Measurements from ENCODE around the gene TACC3.

DNA sequence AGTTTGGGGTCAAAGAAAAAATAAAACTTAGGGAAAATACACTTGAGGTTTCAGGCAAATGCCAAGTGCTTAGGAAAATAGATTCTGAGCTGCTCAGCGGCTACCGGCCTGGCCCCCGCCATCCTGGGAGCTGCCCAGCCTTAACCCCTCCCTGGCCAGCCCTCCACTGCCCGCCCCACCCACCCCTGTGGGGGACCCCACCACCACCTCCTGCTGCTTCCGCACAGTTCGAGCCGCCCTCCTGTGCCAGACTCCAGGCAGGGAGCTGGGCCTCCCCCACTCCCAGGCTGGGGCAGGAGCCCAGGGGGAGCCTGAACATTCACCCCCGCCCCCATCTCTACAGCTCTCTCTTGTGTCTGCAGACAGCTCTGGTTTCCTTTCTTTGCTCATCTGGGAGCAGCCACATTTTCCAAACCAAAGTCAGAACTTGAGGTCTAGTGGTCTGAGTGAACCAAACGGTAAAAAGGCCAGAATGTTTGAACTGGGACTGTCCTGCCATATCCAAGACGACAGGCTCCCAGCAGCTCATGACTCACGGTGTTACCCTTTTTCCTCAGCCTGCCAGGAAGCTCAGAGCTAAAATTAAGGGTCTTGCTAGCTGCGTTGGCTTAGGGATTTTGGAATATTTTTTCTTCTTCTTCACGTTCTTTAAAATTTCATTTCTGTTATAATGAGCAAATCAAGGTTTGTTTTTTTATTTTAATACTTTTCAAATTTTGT is 67.1 kb downstream of the TACC3 start:
- TF ChIP-seq, protein P1, sequence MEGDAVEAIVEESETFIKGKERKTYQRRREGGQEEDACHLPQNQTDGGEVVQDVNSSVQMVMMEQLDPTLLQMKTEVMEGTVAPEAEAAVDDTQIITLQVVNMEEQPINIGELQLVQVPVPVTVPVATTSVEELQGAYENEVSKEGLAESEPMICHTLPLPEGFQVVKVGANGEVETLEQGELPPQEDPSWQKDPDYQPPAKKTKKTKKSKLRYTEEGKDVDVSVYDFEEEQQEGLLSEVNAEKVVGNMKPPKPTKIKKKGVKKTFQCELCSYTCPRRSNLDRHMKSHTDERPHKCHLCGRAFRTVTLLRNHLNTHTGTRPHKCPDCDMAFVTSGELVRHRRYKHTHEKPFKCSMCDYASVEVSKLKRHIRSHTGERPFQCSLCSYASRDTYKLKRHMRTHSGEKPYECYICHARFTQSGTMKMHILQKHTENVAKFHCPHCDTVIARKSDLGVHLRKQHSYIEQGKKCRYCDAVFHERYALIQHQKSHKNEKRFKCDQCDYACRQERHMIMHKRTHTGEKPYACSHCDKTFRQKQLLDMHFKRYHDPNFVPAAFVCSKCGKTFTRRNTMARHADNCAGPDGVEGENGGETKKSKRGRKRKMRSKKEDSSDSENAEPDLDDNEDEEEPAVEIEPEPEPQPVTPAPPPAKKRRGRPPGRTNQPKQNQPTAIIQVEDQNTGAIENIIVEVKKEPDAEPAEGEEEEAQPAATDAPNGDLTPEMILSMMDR (IDR thresholded peaks at IDR 0.05) = no peak
- no peak for TF ChIP-seq ZFX (IDR thresholded peaks at IDR 0.05; ENCODE audit: borderline replicate concordance)

Data from 22Rv1 (cell line).